Ovary (tissue), 3 donors: ENCODE data around the gene TLR1.

ENCODE experiments used
- EP300 ChIP-seq: sonication (generic); formaldehyde crosslinking; IDR thresholded peaks from one replicate; pipeline ENCODE4 v1.6.1; 2017; ENCODE audit warnings: antibody characterized with exemption
- TF ChIP-seq, protein P1 (sequence below), 3 donors: fragments of 450-650 bp in 2 of 3; fragments of 200-600 bp in 1 of 3; IDR thresholded peaks; one replicate each; pipeline versions ENCODE4 v1.5.1 to v1.8.0; 2016 to 2022; ENCODE audit warnings: antibody characterized with exemption in 3 of 3, mild to moderate bottlenecking in 1 of 3
- donor health status: DM: no; HTN: no; CAD: no.

- TF ChIP-seq, protein P1, sequence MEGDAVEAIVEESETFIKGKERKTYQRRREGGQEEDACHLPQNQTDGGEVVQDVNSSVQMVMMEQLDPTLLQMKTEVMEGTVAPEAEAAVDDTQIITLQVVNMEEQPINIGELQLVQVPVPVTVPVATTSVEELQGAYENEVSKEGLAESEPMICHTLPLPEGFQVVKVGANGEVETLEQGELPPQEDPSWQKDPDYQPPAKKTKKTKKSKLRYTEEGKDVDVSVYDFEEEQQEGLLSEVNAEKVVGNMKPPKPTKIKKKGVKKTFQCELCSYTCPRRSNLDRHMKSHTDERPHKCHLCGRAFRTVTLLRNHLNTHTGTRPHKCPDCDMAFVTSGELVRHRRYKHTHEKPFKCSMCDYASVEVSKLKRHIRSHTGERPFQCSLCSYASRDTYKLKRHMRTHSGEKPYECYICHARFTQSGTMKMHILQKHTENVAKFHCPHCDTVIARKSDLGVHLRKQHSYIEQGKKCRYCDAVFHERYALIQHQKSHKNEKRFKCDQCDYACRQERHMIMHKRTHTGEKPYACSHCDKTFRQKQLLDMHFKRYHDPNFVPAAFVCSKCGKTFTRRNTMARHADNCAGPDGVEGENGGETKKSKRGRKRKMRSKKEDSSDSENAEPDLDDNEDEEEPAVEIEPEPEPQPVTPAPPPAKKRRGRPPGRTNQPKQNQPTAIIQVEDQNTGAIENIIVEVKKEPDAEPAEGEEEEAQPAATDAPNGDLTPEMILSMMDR (IDR thresholded peaks at IDR 0.05): no peak
- TF ChIP-seq EP300: no peak
Measured at GRCh38 chr4:38821739-38822138, 17.1 kb upstream of the TLR1 start.
